GM12878 (cell line): ENCODE results near the gene ATF6. TPM values are rescaled to one million over a fixed set of nuclear protein-coding genes. Genes with fewer than 3 reads are reported as not detected.

Source experiments
- ATAC-seq: fragments of 200-7000 bp; cut with Tn5 transposase; 3 replicates; pipeline ENCODE4 v1.9.1; 2020; ENCODE audit warnings: mild to moderate bottlenecking, moderate library complexity
- BruUV-seq: library from RNA; stranded (reverse); fragments of 400-500 nt; replicated peaks from 2 replicates; lab custom pipeline; 2021; lab: Mats Ljungman, UMichigan
- CTCF ChIA-PET: fragments of 300-600 bp; sonication (Branson Sonifier 250); formaldehyde crosslinking; extraction: SDS; loops from one replicate; lab custom pipeline; 2021; ENCODE audit warnings: inconsistent platforms; lab: Yijun Ruan, JAX
- POLR2A ChIA-PET: fragments of 350-600 bp; formaldehyde crosslinking; extraction: SDS; loops from one replicate; lab custom pipeline; 2021; ENCODE audit warnings: inconsistent platforms; lab: Charles Lee
- RAD21 ChIA-PET: fragments of 300-600 bp; sonication (Branson Sonifier 250); formaldehyde crosslinking; loops from one replicate; lab custom pipeline; 2023; ENCODE audit warnings: antibody characterized with exemption; ENCODE audit not compliant: unreplicated experiment; lab: Charles Lee
- SMC1A ChIA-PET: fragments of 300-600 bp; sonication (Branson Sonifier 250); formaldehyde crosslinking; loops from one replicate; lab custom pipeline; 2023; ENCODE audit not compliant: unreplicated experiment, uncharacterized antibody; lab: Charles Lee
- DNase-seq: peaks from one replicate; pipeline ENCODE4 v3.0.0-alpha.2; 2011; ENCODE audit warnings: low read depth, low spot score
- FAIRE-seq: peaks from 3 replicates; lab custom pipeline; 2011; peaks lifted over from hg19 to GRCh38; lab: Jason Lieb, UNC
- H2AFZ ChIP-seq: 2 replicates; pipeline ENCODE4 v1.6.0; 2011; ENCODE audit warnings: low read depth, low read length, control low read depth; ENCODE audit not compliant: control insufficient read depth
- H3K27ac ChIP-seq: 2 replicates; pipeline ENCODE4 v1.5.1; 2011; ENCODE audit warnings: control low read depth; ENCODE audit not compliant: control insufficient read depth, insufficient read depth
- H3K27me3 ChIP-seq, 2 experiments: replicated peaks in 1 of 2; 2 replicates each; pipeline versions ENCODE4 v1.6.0 to v1.6.1; 2011; ENCODE audit warnings: low read length in 1 of 2; ENCODE audit not compliant: control insufficient read depth in 2 of 2, insufficient read depth in 2 of 2
- H3K36me3 ChIP-seq, 2 experiments: 2 replicates each; pipeline ENCODE4 v1.5.1; 2011; ENCODE audit warnings: low read length in 1 of 2; ENCODE audit not compliant: control insufficient read depth in 2 of 2, insufficient read depth in 2 of 2
- H3K4me1 ChIP-seq: 2 replicates; pipeline ENCODE4 v1.6.1; 2011; ENCODE audit warnings: mild to moderate bottlenecking, low read length, moderate library complexity, mixed read lengths; ENCODE audit not compliant: control insufficient read depth, insufficient read depth
- H3K4me2 ChIP-seq: 2 replicates; pipeline ENCODE4 v1.6.0; 2011; ENCODE audit warnings: control low read depth; ENCODE audit not compliant: control insufficient read depth, insufficient read depth
- H3K4me3 ChIP-seq: fragments of 200-600 bp; sonication (generic); 2 replicates; pipeline ENCODE4 v1.5.1; 2016
- H3K79me2 ChIP-seq: 2 replicates; pipeline ENCODE4 v1.6.0; 2011; ENCODE audit warnings: low read length; ENCODE audit not compliant: control insufficient read depth, insufficient read depth
- H3K9ac ChIP-seq: 2 replicates; pipeline ENCODE4 v1.8.0; 2011; ENCODE audit warnings: low read length, control low read depth, mixed read lengths; ENCODE audit not compliant: control insufficient read depth, insufficient read depth
- H3K9me3 ChIP-seq: replicated peaks from 3 replicates; pipeline ENCODE4 v1.5.1; 2011; ENCODE audit warnings: mild to moderate bottlenecking, low read length; ENCODE audit not compliant: control insufficient read depth, insufficient read depth
- H4K20me1 ChIP-seq: 2 replicates; pipeline ENCODE4 v1.6.0; 2011; ENCODE audit not compliant: control insufficient read depth, insufficient read depth
- BMI1 ChIP-seq: fragments of 450-650 bp; IDR thresholded peaks from 2 replicates; pipeline ENCODE4 v1.6.1; 2016; ENCODE audit warnings: mild to moderate bottlenecking, moderate library complexity, borderline replicate concordance
- BRCA1 ChIP-seq: IDR thresholded peaks from 2 replicates; pipeline ENCODE4 v1.6.1; 2011; ENCODE audit warnings: low read depth, low read length, improper control_type of control experiment
- CHD1 ChIP-seq: IDR thresholded peaks from 2 replicates; pipeline ENCODE4 v1.6.1; 2012; ENCODE audit warnings: low read depth, low read length, improper control_type of control experiment
- FOXK2 ChIP-seq: fragments of 450-650 bp; IDR thresholded peaks from 2 replicates; pipeline ENCODE4 v1.6.1; 2017; ENCODE audit warnings: mild to moderate bottlenecking, moderate library complexity
- HCFC1 ChIP-seq: fragments of 150-350 bp; IDR thresholded peaks from 2 replicates; pipeline ENCODE4 v1.6.1; 2014; ENCODE audit warnings: low read length
- RUNX3 ChIP-seq: IDR thresholded peaks from 2 replicates; pipeline ENCODE4 v1.6.1; 2012; ENCODE audit warnings: low read length, inconsistent platforms
- SMAD5 ChIP-seq: IDR thresholded peaks from 2 replicates; pipeline ENCODE4 v1.6.1; 2016; ENCODE audit warnings: antibody characterized with exemption, low read depth
- SUPT20H ChIP-seq: IDR thresholded peaks from 2 replicates; pipeline ENCODE4 v1.6.1; 2011; ENCODE audit warnings: low read depth, mild to moderate bottlenecking, low read length, moderate library complexity, borderline replicate concordance; ENCODE audit not compliant: control insufficient read depth
- USF1 ChIP-seq: IDR thresholded peaks from 2 replicates; pipeline ENCODE4 v1.6.1; 2011; ENCODE audit warnings: borderline replicate concordance, low read depth, mild to moderate bottlenecking, moderate library complexity, mixed read lengths, low read length; ENCODE audit not compliant: insufficient read depth; ENCODE audit errors: extremely low read length
- ZNF207 ChIP-seq: fragments of 450-650 bp; IDR thresholded peaks from 2 replicates; pipeline ENCODE4 v1.6.1; 2014; ENCODE audit warnings: antibody characterized with exemption, mild to moderate bottlenecking, borderline replicate concordance
- ZNF217 ChIP-seq: fragments of 450-650 bp; IDR thresholded peaks from 2 replicates; pipeline ENCODE4 v1.6.1; 2017; ENCODE audit warnings: antibody characterized with exemption, mild to moderate bottlenecking
- WGBS: methylation state at CpG from one replicate; pipeline ENCODE4 v1.1.6; 2016; ENCODE audit warnings: low lambda C conversion rate; ENCODE audit not compliant: insufficient replicate concordance, insufficient coverage; ENCODE audit errors: missing lambda C conversion rate; 5-methylcytosine and 5-hydroxymethylcytosine counted together
- in situ Hi-C: fragments of 300-500 bp; cut with MboI; formaldehyde crosslinking; loops from 9 replicates; pipeline ENCODE4 v1.14.3; 2018; ENCODE audit warnings: mixed read lengths
- intact Hi-C: fragments of 100-400 bp; cut with micrococcal nuclease; formaldehyde crosslinking; loops from one replicate; pipeline ENCODE4 v1.14.2; 2022; ENCODE audit not compliant: unreplicated experiment
- polyA plus RNA-seq, 11 experiments: library from polyadenylated mRNA; depleted of rRNA in 4 of 11; unstranded in 6 of 11; stranded (reverse) in 5 of 11; fragments of >200 nt; fragmentation: Nextera tagmentation in 4 of 11; fragmentation: Illumina TruSeq in 1 of 11; extraction: Ambion mirVana in 4 of 11; extraction: Trizol in 1 of 11; gene quantifications; 1 replicate in 1 of 11; 2 replicates in 10 of 11; pipeline versions ENCODE4 v1.2.1 to v1.2.3, GENCODE V29; 2011 to 2016; ENCODE audit warnings: inconsistent platforms in 2 of 11, missing spikeins in 2 of 11, low read depth in 1 of 11
- total RNA-seq, 4 experiments: library from RNA; depleted of rRNA in 3 of 4; stranded (reverse); fragments of >200 nt in 3 of 4; fragmentation: Illumina TruSeq in 1 of 4; extraction: Trizol in 1 of 4; gene quantifications; 2 replicates each; pipeline versions ENCODE4 v1.2.1 to v1.2.3, GENCODE V29; 2013 to 2021
- TF ChIP-seq, protein P1 (sequence below): fragments of 450-650 bp; IDR thresholded peaks from 2 replicates; pipeline ENCODE4 v1.6.1; 2017; ENCODE audit warnings: antibody characterized with exemption, mild to moderate bottlenecking, moderate library complexity
- TF ChIP-seq, protein P2 (sequence below): fragments of 150-350 bp; IDR thresholded peaks from 2 replicates; pipeline ENCODE4 v1.6.1; 2016; ENCODE audit warnings: low read depth, low read length
- TF ChIP-seq, protein P3 (sequence below): fragments of 450-650 bp; IDR thresholded peaks from 2 replicates; pipeline ENCODE4 v1.6.1; 2014; ENCODE audit warnings: mild to moderate bottlenecking

ATF6 gene
- total and polyA plus RNA-seq, 10 of the 15 experiments (the other 5 are each of a cell fraction or from before 2014, with no cell fraction given), result 7.8 to 24.3 (median 14.7) TPM

DNA sequence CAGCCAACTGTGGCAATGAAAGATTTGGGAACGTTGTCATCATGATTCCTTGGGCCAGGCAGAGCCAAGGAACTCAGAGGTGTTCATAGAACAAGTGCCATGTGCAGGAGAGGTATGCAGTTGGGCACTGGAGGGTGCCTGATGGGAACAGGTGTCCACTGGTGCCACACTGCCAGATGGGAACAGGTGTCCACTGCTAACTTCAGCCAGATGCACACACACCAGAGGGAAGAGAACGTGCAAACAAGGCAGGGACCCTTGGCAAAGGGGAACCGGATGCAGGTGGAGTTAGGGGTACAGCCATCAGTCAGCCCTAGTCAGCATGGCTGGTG, 244.0 kb downstream of the ATF6 start:
- Histone ChIP-seq H4K20me1 (no peaks in the 10 kb centered on the region), H3K79me2 (no peaks in the 10 kb centered on the region), H3K9ac (no peak overlapping the region), H2AFZ (no peak overlapping the region), H3K27me3 (peaks cover 0 to 2% of the 10 kb centered on the region in 2 experiments; a peak in 2 of 4 replicates), H3K27ac (no peak overlapping the region), H3K4me1 (no peaks in the 10 kb centered on the region), H3K9me3 (peaks cover 4% of the 10 kb centered on the region; the same call in 2 of the 3 replicates), H3K36me3 (no peaks in the 10 kb centered on the region), H3K4me3 (no peak overlapping the region), H3K4me2 (no peak overlapping the region)
- in situ Hi-C loops (no loop called here), intact Hi-C loops (no loop called here)
- ChIA-PET POLR2A (no interaction called here), SMC1A (no interaction called here), RAD21 (no interaction called here), CTCF (no interaction called here)
- FAIRE-seq (no peak), ATAC-seq (no peak), DNase-seq (no peak)
- no TSS peak for BruUV-seq
- WGBS, result 17% methylated on average over 3 of the region's 3 CpGs
- TF ChIP-seq SMAD5, result no peak
- no peak for TF ChIP-seq ZNF217
- TF ChIP-seq, protein P1, sequence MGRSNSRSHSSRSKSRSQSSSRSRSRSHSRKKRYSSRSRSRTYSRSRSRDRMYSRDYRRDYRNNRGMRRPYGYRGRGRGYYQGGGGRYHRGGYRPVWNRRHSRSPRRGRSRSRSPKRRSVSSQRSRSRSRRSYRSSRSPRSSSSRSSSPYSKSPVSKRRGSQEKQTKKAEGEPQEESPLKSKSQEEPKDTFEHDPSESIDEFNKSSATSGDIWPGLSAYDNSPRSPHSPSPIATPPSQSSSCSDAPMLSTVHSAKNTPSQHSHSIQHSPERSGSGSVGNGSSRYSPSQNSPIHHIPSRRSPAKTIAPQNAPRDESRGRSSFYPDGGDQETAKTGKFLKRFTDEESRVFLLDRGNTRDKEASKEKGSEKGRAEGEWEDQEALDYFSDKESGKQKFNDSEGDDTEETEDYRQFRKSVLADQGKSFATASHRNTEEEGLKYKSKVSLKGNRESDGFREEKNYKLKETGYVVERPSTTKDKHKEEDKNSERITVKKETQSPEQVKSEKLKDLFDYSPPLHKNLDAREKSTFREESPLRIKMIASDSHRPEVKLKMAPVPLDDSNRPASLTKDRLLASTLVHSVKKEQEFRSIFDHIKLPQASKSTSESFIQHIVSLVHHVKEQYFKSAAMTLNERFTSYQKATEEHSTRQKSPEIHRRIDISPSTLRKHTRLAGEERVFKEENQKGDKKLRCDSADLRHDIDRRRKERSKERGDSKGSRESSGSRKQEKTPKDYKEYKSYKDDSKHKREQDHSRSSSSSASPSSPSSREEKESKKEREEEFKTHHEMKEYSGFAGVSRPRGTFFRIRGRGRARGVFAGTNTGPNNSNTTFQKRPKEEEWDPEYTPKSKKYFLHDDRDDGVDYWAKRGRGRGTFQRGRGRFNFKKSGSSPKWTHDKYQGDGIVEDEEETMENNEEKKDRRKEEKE, result no peak
- no peak for TF ChIP-seq RUNX3
- TF ChIP-seq SUPT20H, result no peak
- TF ChIP-seq, protein P2, sequence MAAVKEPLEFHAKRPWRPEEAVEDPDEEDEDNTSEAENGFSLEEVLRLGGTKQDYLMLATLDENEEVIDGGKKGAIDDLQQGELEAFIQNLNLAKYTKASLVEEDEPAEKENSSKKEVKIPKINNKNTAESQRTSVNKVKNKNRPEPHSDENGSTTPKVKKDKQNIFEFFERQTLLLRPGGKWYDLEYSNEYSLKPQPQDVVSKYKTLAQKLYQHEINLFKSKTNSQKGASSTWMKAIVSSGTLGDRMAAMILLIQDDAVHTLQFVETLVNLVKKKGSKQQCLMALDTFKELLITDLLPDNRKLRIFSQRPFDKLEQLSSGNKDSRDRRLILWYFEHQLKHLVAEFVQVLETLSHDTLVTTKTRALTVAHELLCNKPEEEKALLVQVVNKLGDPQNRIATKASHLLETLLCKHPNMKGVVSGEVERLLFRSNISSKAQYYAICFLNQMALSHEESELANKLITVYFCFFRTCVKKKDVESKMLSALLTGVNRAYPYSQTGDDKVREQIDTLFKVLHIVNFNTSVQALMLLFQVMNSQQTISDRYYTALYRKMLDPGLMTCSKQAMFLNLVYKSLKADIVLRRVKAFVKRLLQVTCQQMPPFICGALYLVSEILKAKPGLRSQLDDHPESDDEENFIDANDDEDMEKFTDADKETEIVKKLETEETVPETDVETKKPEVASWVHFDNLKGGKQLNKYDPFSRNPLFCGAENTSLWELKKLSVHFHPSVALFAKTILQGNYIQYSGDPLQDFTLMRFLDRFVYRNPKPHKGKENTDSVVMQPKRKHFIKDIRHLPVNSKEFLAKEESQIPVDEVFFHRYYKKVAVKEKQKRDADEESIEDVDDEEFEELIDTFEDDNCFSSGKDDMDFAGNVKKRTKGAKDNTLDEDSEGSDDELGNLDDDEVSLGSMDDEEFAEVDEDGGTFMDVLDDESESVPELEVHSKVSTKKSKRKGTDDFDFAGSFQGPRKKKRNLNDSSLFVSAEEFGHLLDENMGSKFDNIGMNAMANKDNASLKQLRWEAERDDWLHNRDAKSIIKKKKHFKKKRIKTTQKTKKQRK, result no peak
- no peak for TF ChIP-seq ZNF207
- TF ChIP-seq FOXK2, result no peak
- TF ChIP-seq, protein P3, sequence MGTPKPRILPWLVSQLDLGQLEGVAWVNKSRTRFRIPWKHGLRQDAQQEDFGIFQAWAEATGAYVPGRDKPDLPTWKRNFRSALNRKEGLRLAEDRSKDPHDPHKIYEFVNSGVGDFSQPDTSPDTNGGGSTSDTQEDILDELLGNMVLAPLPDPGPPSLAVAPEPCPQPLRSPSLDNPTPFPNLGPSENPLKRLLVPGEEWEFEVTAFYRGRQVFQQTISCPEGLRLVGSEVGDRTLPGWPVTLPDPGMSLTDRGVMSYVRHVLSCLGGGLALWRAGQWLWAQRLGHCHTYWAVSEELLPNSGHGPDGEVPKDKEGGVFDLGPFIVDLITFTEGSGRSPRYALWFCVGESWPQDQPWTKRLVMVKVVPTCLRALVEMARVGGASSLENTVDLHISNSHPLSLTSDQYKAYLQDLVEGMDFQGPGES, result no peak
- no peak for TF ChIP-seq USF1
- TF ChIP-seq CHD1, result no peak
- no peak for TF ChIP-seq HCFC1
- no peak for TF ChIP-seq BMI1
- TF ChIP-seq BRCA1, result no peak
